Endothelial cell (in vitro differentiated cells): ENCODE measurements around the gene KTI12. TPM values are rescaled to one million over a fixed set of nuclear protein-coding genes. Genes with fewer than 3 reads are reported as not detected.
"Not testable (repeated sequence)": the region's sequence is repeated elsewhere in the genome, so short reads cannot be mapped to it uniquely, and the experiment has no call there.

ENCODE experiments used
- DNase-seq: peaks from one replicate; pipeline ENCODE4 v3.0.0; 2021; ENCODE audit warnings: low spot score
- H3K27ac Mint-ChIP-seq: one replicate; pipeline ENCODE4 v1.8.0; 2021; ENCODE audit warnings: mixed read lengths, inconsistent platforms; ENCODE audit not compliant: unreplicated experiment
- H3K27me3 Mint-ChIP-seq: one replicate; pipeline ENCODE4 v1.8.0; 2021; ENCODE audit warnings: mild to moderate bottlenecking, moderate library complexity, mixed read lengths, inconsistent platforms; ENCODE audit not compliant: unreplicated experiment
- H3K36me3 Mint-ChIP-seq: one replicate; pipeline ENCODE4 v1.8.0; 2021; ENCODE audit warnings: mild to moderate bottlenecking, low read depth, mixed read lengths, inconsistent platforms; ENCODE audit not compliant: unreplicated experiment
- H3K4me1 Mint-ChIP-seq: one replicate; pipeline ENCODE4 v1.8.0; 2021; ENCODE audit warnings: mild to moderate bottlenecking, mixed read lengths, inconsistent platforms; ENCODE audit not compliant: unreplicated experiment
- H3K4me3 Mint-ChIP-seq: one replicate; pipeline ENCODE4 v1.8.0; 2021; ENCODE audit warnings: mild to moderate bottlenecking, mixed read lengths, inconsistent platforms; ENCODE audit not compliant: unreplicated experiment
- H3K9me3 Mint-ChIP-seq: one replicate; pipeline ENCODE4 v1.8.0; 2021; ENCODE audit warnings: mixed read lengths, inconsistent platforms; ENCODE audit not compliant: unreplicated experiment
- CTCF ChIP-seq: fragments of 200-600 bp; sonication (generic); IDR thresholded peaks from one replicate; pipeline ENCODE4 v1.5.0; 2021; ENCODE audit warnings: antibody characterized with exemption; ENCODE audit not compliant: unreplicated experiment
- long read RNA-seq: library from polyadenylated mRNA; unstranded; transcript quantifications from one replicate; pipeline ENCODE4 v2.0.0, GENCODE V29; 2020; ENCODE audit not compliant: unreplicated experiment
- total RNA-seq: library from RNA; stranded (reverse); fragmentation: NEBNext Ultra II Directional; extraction: Animal tissue kit (Norgen Biotek cat#: 25700); gene quantifications from one replicate; pipeline ENCODE4 v1.2.1, GENCODE V29; 2021; ENCODE audit not compliant: unreplicated experiment

The KTI12 gene
- total RNA-seq: 8.4 TPM
- long read RNA-seq, transcript KTI12-201 (1 exons, 1,714 nt): major isoform, 21 of 21 reads
- long read RNA-seq, partial matches to known transcripts: 0 of 21 reads
- long read RNA-seq, other reads (novel, unspliced or antisense): 0 of 21 reads

- H3K27me3 Mint-ChIP-seq: peaks cover 9% of the 10 kb centered on the region
- peak within 1 kb of the TSS; percentile 92 for H3K4me3 Mint-ChIP-seq
- H3K36me3 Mint-ChIP-seq: no peaks in the 10 kb centered on the region
- peak within 1 kb of the TSS; percentile 97 for H3K27ac Mint-ChIP-seq
- DNase-seq: peak; percentile 76
- no peak for TF ChIP-seq CTCF
- no peaks in the 10 kb centered on the region for H3K9me3 Mint-ChIP-seq
- peaks cover 25% of the 10 kb centered on the region for H3K4me1 Mint-ChIP-seq
These were observed at the start of gene KTI12 for GRCh38 chr1:52033190-52034049. Gene KTI12, minus strand, starts transcription at chr1:52033810. Its CDS starts 49 bp downstream, at chr1:52033761.

GRCh38 chr1:52080014-52080415 is 46.4 kb upstream of the KTI12 start:
- Mint-ChIP-seq H3K4me3 (no peak overlapping the region), H3K9me3 (no peaks in the 10 kb centered on the region), H3K4me1 (no peaks in the 10 kb centered on the region), H3K36me3 (no peaks in the 10 kb centered on the region), H3K27me3 (no peaks in the 10 kb centered on the region), H3K27ac (no peak overlapping the region)
- no peak for TF ChIP-seq CTCF
- DNase-seq: no peak

- H3K36me3 Mint-ChIP-seq, DNase-seq, H3K4me3 Mint-ChIP-seq, H3K4me1 Mint-ChIP-seq, H3K27ac Mint-ChIP-seq, H3K27me3 Mint-ChIP-seq, H3K9me3 Mint-ChIP-seq: not testable (repeated sequence)
These were observed 43.7 kb upstream of the KTI12 start for GRCh38 chr1:52077277-52077676.

- H3K4me3 Mint-ChIP-seq: no peak overlapping the region
- H3K9me3 Mint-ChIP-seq: no peaks in the 10 kb centered on the region
- H3K27ac Mint-ChIP-seq: no peak overlapping the region
- no peak for TF ChIP-seq CTCF
- H3K27me3 Mint-ChIP-seq: no peaks in the 10 kb centered on the region
- no peaks in the 10 kb centered on the region for H3K4me1 Mint-ChIP-seq
- peaks cover 4% of the 10 kb centered on the region for H3K36me3 Mint-ChIP-seq
- no peak for DNase-seq
These were observed 38.7 kb upstream of the KTI12 start for GRCh38 chr1:52072291-52072690.

- H3K36me3 Mint-ChIP-seq: peaks cover 4% of the 10 kb centered on the region
- no peak overlapping the region for H3K4me3 Mint-ChIP-seq
- H3K4me1 Mint-ChIP-seq: no peaks in the 10 kb centered on the region
- TF ChIP-seq CTCF: no peak
- H3K27me3 Mint-ChIP-seq: no peaks in the 10 kb centered on the region
- no peaks in the 10 kb centered on the region for H3K9me3 Mint-ChIP-seq
- no peak overlapping the region for H3K27ac Mint-ChIP-seq
- no peak for DNase-seq
These were observed 37.1 kb upstream of the KTI12 start for GRCh38 chr1:52070704-52071103.
